Lung microvascular endothelial cell (primary cell): ENCODE results near the gene SLC25A30. TPM values are rescaled to one million over a fixed set of nuclear protein-coding genes. Genes with fewer than 3 reads are reported as not detected.
"Not testable (repeated sequence)": the region's sequence is repeated elsewhere in the genome, so short reads cannot be mapped to it uniquely, and the experiment has no call there.

Experiments
- DNase-seq, 2 donors: peaks; one replicate each; pipeline versions ENCODE4 v3.0.0 to v3.0.0-alpha.2; 2010; ENCODE audit warnings: low read depth in 2 of 2
- total RNA-seq: library from RNA; depleted of rRNA; stranded (reverse); fragments of >200 nt; gene quantifications from 2 replicates; pipeline ENCODE4 v1.2.1, GENCODE V29; 2014

The SLC25A30 gene
- total RNA-seq, 1 donor from 2014 or later = 10.7 TPM

DNA sequence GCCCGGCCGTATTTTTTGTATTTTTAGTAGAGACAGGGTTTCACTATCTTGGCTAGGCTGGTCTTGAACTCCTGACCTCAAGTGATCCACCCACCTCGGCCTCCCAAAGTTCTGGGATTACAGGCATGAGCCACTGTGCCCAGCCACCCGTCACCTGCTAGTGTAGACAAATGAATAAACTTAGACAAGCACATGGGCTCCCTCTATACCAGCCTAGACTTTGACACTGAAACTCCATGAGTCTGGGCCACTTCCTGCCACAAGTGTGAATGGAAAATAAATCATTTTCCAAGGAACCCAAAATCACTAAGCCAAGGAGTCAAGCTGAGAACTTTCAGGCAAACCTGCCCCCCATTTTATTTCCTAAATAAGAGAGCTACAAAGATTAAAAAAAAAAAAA lies 50.2 kb downstream of the SLC25A30 start:
- DNase-seq = no peak

- peak; percentile 54 to 89 for DNase-seq
Measured at GRCh38 chr13:45367358-45367757, 50.8 kb downstream of the SLC25A30 start.

DNA sequence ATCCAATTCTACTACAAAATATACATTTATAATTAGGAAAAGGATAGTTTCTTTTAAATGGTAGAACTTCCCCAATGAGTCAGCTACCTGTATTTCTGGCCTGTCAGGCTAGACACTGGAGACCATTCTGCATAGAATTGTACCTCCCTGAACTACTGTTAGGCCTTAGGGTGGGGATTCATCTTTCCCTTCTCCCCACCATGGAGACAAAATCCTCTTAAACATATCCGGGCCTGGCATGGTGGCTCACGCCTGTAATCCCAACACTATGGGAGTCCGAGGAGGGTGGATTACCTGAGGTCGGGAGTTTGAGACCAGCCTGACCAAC lies 52.7 kb downstream of the SLC25A30 start:
- no peak for DNase-seq

- no peak for DNase-seq
Measured at GRCh38 chr13:45364876-45365557, 53.2 kb downstream of the SLC25A30 start.

- DNase-seq = no peak
Measured at GRCh38 chr13:45362939-45363338, 55.2 kb downstream of the SLC25A30 start.

- DNase-seq = peak in 1 of 2 donors; percentile 28
Measured at GRCh38 chr13:45361596-45362206, 56.5 kb downstream of the SLC25A30 start.

DNA sequence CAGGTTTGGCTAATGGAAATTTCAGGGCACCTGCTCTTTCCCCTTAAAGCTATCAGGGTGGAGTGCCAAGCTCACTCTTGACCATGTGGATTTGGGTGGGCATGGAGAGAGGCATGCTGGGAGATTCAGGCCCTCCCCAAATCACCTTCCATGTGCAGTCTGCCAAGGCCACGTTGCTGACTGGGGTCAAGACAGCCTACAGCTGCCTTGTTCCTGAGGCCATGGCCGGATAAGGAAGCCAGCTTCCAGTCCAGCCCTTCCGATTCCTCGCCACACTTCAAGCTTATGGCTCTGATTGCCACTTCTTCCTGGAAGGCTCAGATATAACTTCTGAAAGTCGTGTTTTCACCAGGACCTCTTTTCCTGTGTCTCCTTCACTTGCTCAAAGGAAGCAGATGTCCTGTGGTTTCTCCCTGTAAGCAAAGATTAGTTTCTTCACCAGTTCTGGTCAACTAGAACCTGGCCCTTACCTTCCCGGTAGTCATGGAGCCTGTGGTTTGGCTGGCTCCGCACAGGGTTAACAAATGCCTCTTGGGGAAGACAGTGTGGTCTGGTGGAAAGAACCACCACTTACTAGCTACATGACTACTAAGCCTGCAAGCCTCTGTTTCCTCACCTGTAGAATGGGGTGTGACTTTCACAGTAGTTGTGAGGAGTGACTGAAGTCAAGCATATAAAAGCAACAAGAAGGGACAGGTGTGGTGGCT lies 61.1 kb downstream of the SLC25A30 start:
- DNase-seq = no peak

DNA sequence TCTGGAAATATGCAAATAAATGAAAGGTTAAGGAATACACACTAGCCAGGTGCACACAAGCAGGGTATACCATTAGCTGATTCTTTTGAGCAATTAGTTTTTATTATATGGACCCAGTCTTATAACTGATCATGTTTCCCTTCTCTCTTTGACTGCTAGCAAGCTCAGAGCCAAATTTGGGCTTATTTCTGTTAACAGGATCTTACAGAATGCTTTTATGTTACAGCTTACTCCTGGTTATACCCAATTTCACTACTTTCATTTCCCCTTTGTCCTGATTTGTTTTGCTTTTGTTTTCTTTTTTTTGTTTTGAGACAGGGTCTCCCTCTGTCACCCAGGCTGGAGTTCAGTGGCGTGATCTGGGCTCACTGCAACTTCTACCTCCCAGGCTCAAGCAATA lies 64.3 kb downstream of the SLC25A30 start:
- no peak for DNase-seq

DNA sequence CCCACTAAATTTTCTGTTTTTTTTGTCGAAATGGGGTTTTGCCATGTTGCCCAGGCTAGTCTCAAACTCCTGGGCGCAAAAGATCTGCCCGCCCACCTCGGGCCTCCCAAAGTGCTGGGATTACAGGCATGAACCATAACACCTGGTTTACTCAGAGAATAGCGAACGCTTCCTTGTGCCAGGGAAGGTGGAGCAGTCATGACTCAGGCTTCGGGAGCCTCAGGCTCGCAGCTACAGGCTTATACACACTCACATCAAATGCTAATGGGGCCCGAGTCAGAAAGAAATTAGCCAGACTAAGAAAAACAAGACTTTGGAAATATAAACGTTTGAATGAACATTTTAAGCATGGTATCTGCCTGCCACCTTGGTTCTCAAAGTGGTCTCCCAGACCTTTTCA lies 66.1 kb downstream of the SLC25A30 start:
- no peak for DNase-seq

DNA sequence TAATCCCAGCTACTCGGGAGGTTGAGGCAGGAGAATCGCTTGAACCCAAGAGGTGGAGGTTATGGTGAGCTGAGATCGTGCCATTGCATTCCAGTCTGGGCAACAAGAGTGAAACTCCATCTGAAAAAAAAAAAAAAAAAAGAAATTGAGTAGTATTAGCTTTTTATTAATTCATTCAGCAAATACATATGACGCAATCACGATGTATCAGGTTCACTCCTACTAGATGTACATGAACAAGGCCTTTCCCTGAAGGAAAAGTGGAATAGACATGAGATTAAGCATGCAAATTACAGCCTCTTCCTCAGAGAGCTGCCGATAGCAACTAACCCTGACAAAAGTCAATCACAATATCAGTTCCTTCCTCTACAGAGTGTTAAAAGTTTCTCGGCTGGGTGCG lies 68.0 kb downstream of the SLC25A30 start:
- no peak for DNase-seq

DNA sequence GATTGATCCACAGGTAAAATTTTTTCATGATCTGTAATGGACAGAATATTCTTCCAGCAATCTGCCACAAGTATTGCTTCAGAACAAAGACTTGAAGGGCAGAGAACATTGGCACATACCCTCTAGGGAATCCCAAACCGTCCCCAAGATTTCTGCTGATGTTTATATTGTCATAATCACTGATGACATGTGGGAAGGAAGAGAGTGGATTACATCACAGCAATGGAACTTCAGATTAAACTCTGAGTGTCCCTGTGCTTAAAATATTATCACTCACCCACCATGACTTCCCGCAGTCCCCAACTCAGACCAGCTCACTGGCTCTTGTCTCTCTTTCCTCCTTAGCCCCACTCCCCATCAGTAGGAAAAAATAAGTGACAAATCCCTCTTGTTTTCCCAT lies 68.7 kb downstream of the SLC25A30 start:
- peak in 1 of 2 donors; percentile 27 for DNase-seq

- DNase-seq = not testable (repeated sequence)
Measured at GRCh38 chr13:45344064-45344463, 74.1 kb downstream of the SLC25A30 start.

Other genes with a start within 250 kb of the SLC25A30 start
- not detected in 2 replicates for gene KCTD4, start 217.3 kb downstream of the SLC25A30 start, total RNA-seq
- gene TPT1, start 77.2 kb downstream of the SLC25A30 start, total RNA-seq = 1,418 and 2,740 TPM in 2 replicates
- 20.9 and 22.2 TPM in 2 replicates for gene COG3, start 46.6 kb upstream of the SLC25A30 start, total RNA-seq
- gene ERICH6B, start 197.4 kb upstream of the SLC25A30 start, total RNA-seq = not detected in 2 replicates